Ectodermal cell (in vitro differentiated cells): Measurements from ENCODE around the gene C3orf49.

Experiments used
- H3K27ac ChIP-seq: 2 replicates; pipeline ENCODE4 v1.7.0; 2013; ENCODE audit warnings: mild to moderate bottlenecking, low read depth, low read length; ENCODE audit not compliant: insufficient read depth, poor library complexity, severe bottlenecking
- H3K27me3 ChIP-seq: 2 replicates; pipeline ENCODE4 v1.7.0; 2013; ENCODE audit warnings: mild to moderate bottlenecking, low read length; ENCODE audit not compliant: insufficient read depth, control insufficient read depth, poor library complexity, severe bottlenecking
- H3K36me3 ChIP-seq: one replicate; pipeline ENCODE4 v1.7.0; 2013; ENCODE audit warnings: low read length; ENCODE audit not compliant: control insufficient read depth, insufficient read depth
- H3K4me1 ChIP-seq: one replicate; pipeline ENCODE4 v1.7.0; 2013; ENCODE audit warnings: low read length; ENCODE audit not compliant: control insufficient read depth, insufficient read depth
- H3K4me3 ChIP-seq: 2 replicates; pipeline ENCODE4 v1.7.0; 2013; ENCODE audit warnings: low read depth, low read length, control low read depth; ENCODE audit not compliant: insufficient read depth
- H3K9me3 ChIP-seq: 2 replicates; pipeline ENCODE4 v1.7.0; 2013; ENCODE audit warnings: mild to moderate bottlenecking, low read length, moderate library complexity; ENCODE audit not compliant: control insufficient read depth
- WGBS, 2 experiments: methylation state at CpG; one replicate each; pipeline ENCODE4 v1.1.7; 2013; ENCODE audit warnings: missing lambda C conversion rate in 2 of 2; 5-methylcytosine and 5-hydroxymethylcytosine counted together

The C3orf49 gene

DNA sequence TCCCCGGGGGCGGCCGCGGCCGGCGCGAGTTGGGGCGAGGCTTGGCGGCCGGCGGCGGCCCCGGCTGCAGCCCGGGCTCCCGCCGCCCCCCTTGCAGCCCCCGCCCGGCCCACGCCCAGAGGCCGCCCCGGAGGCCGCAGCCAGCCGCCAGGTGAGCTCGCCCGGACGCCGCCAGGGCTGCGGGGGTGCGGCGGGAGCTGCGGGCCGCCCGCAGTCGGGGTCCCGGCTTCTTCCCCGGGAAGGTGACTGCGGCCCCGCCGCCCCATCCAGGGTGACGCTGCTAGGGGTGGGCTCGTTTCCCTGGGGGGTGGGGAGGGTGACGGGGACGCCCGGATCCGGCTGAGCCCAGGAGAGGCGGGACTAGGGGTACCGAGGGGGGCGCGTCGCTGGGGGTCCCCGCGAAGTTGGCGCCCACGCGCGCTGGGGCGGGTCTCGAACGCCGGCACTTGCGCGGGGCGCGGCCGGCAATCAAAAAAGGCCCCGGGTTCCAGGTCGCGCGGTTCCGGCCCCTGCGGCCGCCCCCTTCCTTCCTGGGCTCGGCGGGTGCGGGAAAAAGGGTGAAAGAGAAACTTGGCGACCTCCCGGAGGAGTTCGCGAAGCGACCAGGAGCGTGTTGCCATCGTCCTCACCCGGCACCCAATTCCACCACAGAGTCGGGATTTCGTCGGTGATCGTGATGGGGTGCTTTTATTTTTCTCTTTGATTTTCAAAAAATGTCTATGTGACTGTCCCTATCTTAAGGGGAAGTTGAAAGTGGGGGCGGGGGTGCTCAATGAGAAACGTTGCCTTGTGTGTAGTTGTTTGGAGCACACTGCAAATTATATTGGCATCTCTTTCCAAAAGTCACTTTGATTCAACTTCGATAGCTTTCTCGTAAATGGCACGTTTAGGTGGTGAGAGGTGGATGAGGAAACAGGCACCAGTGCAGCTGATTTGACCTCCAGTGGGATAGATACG is 45.2 kb downstream of the C3orf49 start:
- Histone ChIP-seq H3K36me3 (no peaks in the 10 kb centered on the region), H3K27me3 (no peaks in the 10 kb centered on the region), H3K9me3 (no peaks in the 10 kb centered on the region), H3K4me3 (peak overlapping the region; percentile 72), H3K27ac (no peak overlapping the region), H3K4me1 (no peaks in the 10 kb centered on the region)
- WGBS, 2 experiments, result 1 to 2% methylated on average over 93 of the region's 93 CpGs

DNA sequence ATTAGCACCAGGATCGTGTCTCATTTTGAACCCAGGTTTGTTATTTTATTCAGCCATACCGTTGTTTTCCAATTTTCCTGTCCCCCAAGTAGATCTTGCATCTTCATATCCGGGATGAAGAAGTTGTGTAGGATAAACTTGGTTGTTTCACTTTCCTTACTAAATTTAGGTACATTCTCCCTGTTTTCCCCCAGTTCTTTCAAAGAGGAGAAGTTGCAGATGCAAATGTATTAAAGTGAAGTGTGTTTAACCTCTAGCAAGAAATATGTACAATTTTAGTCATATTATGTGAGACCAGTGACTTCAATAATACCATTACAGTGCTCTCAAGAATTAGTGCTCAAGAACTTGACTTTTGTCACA is 45.8 kb downstream of the C3orf49 start:
- WGBS, 2 experiments, result 50 to 54% methylated on average over 1 to 3 of the region's 3 CpGs

GRCh38 chr3:63867225-63867624 is 48.1 kb downstream of the C3orf49 start:
- Histone ChIP-seq H3K27ac (no peak overlapping the region), H3K4me1 (peaks cover 3% of the 10 kb centered on the region), H3K4me3 (no peak overlapping the region), H3K36me3 (no peaks in the 10 kb centered on the region), H3K27me3 (no peaks in the 10 kb centered on the region), H3K9me3 (no peaks in the 10 kb centered on the region)
- 89 to 92% methylated on average over 1 of the region's 1 CpG for WGBS, 2 experiments

More for the DNA sequence above, 45.8 kb downstream of the C3orf49 start:
- H3K9me3 ChIP-seq, result no peaks in the 10 kb centered on the region
- H3K27ac ChIP-seq, result no peak overlapping the region
- peak overlapping the region; percentile 72 for H3K4me3 ChIP-seq
- H3K27me3 ChIP-seq, result no peaks in the 10 kb centered on the region
- H3K36me3 ChIP-seq, result no peaks in the 10 kb centered on the region
- no peaks in the 10 kb centered on the region for H3K4me1 ChIP-seq

DNA sequence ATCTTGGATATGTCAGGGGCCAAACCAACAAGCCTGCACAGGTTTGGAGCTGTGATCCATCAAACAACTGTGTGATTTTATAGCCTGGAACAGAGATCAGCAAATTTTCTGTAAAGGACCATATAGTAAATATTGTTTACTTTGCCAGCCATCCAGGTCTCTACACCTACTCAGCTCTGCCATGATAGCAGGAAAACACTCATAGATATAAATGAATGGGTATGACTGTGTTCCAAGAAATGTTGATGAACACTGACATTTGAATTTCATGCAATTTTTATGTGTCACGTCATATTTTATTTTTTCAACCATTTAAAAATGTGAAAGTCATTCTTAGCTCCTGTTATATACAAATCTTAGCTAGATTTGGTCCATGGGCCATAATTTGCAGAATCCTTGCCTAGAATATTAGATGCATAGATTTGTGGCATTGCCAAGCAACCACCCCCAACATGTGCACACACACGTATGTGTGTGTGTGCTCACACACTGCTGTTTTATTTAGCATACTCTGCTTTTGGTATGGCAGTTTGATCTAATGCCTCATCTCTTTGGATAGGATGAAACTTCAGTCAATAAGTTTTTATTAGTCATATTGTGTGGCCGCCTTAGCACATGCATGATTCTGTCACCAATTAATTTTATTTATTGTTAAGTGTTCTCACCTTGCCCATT is 51.0 kb downstream of the C3orf49 start:
- Histone ChIP-seq H3K9me3 (no peaks in the 10 kb centered on the region), H3K4me1 (peaks cover 6% of the 10 kb centered on the region), H3K4me3 (no peak overlapping the region), H3K27me3 (no peaks in the 10 kb centered on the region), H3K36me3 (no peaks in the 10 kb centered on the region), H3K27ac (no peak overlapping the region)
- WGBS, 2 experiments, result 93 to 97% methylated on average over 3 of the region's 3 CpGs

DNA sequence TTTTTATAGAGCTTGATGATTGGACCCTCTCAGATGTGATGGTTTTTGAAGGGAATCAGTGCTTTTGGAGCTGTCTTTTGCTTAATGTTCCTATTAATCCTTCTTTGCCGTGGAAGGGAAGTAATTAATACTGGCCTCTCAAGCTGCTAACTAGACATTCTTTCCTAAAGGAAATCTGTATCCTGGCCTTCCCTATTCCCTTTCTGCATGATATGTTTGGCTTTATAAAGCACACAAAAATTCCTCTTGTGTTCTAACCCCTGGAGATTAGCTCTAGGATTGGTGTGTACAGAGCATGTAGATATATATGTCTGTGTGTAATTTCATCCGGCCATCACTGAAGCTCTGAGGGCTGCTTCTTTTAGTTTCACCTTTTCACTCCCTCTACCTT is 51.5 kb downstream of the C3orf49 start:
- Histone ChIP-seq H3K36me3 (no peaks in the 10 kb centered on the region), H3K27me3 (no peaks in the 10 kb centered on the region), H3K4me3 (no peak overlapping the region), H3K27ac (no peak overlapping the region), H3K4me1 (peaks cover 6% of the 10 kb centered on the region), H3K9me3 (no peaks in the 10 kb centered on the region)
- 91 to 100% methylated on average over 1 to 2 of the region's 2 CpGs for WGBS, 2 experiments

DNA sequence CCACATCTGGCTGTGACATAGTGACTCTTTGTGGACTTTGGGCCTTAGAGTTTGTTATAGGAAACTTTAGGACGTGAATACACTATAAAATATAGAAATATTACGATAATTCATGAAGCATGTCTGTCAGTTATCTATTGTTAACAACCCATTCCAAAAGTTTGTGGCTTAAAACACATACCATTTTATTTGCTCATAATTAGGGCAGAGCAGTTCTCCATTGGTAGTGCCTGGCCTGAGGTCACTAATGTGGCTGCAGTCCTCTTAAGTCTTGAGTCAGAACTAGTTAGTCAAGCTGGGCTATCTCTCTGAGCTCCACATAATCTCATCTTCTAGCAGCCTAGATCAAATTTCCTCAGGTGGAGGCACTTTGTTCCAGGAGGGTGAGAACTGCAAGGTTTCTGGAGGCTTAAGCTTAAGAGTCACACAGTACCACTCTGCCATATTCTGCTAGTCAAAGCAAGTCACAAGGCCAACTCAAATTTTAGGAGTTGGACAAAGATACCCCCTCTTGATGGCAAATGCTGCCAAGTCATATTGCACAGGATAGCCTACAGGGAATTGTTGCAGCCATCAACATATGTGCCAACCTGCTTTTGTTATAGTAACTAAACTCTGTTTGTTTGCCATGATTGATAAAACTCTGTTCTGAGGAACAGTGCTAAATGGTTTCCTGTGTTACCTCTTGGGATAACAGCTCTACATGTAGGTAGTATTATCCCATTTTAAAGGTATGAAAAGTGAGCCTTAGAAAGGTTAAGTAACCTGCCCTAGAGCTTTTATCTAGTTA is 53.2 kb downstream of the C3orf49 start:
- 100% methylated on average over 2 of the region's 2 CpGs for WGBS, 2 experiments
- no peaks in the 10 kb centered on the region for H3K36me3 ChIP-seq
- H3K4me1 ChIP-seq, result peaks cover 6% of the 10 kb centered on the region
- H3K27me3 ChIP-seq, result no peaks in the 10 kb centered on the region
- no peak overlapping the region for H3K4me3 ChIP-seq
- no peak overlapping the region for H3K27ac ChIP-seq
- H3K9me3 ChIP-seq, result no peaks in the 10 kb centered on the region

- H3K9me3 ChIP-seq, result no peaks in the 10 kb centered on the region
- no peak overlapping the region for H3K27ac ChIP-seq
- 89 to 92% methylated on average over 2 to 3 of the region's 3 CpGs for WGBS, 2 experiments
- H3K36me3 ChIP-seq, result no peaks in the 10 kb centered on the region
- H3K4me1 ChIP-seq, result peaks cover 22% of the 10 kb centered on the region
- H3K4me3 ChIP-seq, result no peak overlapping the region
- H3K27me3 ChIP-seq, result no peaks in the 10 kb centered on the region
These were observed 55.7 kb downstream of the C3orf49 start for GRCh38 chr3:63874769-63875168.

GRCh38 chr3:63875510-63875909 is 56.4 kb downstream of the C3orf49 start:
- no peaks in the 10 kb centered on the region for H3K36me3 ChIP-seq
- H3K27ac ChIP-seq, result no peak overlapping the region
- no peaks in the 10 kb centered on the region for H3K9me3 ChIP-seq
- H3K4me3 ChIP-seq, result no peak overlapping the region
- peaks cover 22% of the 10 kb centered on the region for H3K4me1 ChIP-seq
- H3K27me3 ChIP-seq, result no peaks in the 10 kb centered on the region
- WGBS, 2 experiments, result 91 to 93% methylated on average over 2 of the region's 2 CpGs

DNA sequence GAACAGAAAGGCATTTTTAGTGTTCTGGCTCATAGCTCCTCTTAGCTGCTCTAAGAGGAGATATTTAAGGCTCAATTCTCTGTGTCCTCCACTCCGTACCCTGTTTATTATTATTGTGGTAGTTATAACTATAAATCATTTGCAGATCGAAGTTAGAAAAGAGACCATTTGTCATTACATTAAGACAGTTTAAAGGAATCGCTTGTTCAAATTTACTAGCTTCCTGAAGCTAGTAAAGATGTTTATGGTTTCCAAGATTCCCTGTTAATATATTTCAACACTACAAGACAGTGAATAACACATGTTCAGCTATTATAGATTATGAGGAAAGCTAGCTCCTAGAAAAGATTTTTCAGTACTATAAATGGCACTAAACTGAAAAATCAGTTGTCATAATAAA is 57.2 kb downstream of the C3orf49 start:
- Histone ChIP-seq H3K9me3 (no peaks in the 10 kb centered on the region), H3K27ac (no peak overlapping the region), H3K27me3 (no peaks in the 10 kb centered on the region), H3K4me1 (peaks cover 22% of the 10 kb centered on the region), H3K36me3 (no peaks in the 10 kb centered on the region), H3K4me3 (no peak overlapping the region)
- 83% methylated on average over 3 of the region's 3 CpGs; no CpG with 5 or more reads in 1 of the 2 experiments for WGBS, 2 experiments
